Left renal cortex interstitium (tissue), 4 donors: Measurements from ENCODE around the gene UBXN7. TPM values are rescaled to one million over a fixed set of nuclear protein-coding genes. Genes with fewer than 3 reads are reported as not detected.
A peak's percentile ranks its signal among the peaks of the same experiment; 100 is the strongest.
"Not testable (repeated sequence)": the region's sequence is repeated elsewhere in the genome, so short reads cannot be mapped to it uniquely, and the experiment has no call there.

Experiments used
- DNase-seq, 4 donors: peaks; one replicate each; pipeline ENCODE4 v3.0.0-alpha.2; 2013; ENCODE audit warnings: low read depth in 4 of 4, low spot score in 2 of 4, missing footprints in 1 of 4
- polyA plus RNA-seq, 4 donors: library from polyadenylated mRNA; unstranded; fragments of 120-200 nt; gene quantifications; one replicate each; pipeline ENCODE4 v1.2.1, GENCODE V29; 2013; ENCODE audit not compliant: insufficient read length in 4 of 4

UBXN7 gene
- polyA plus RNA-seq, 4 donors: 28.0 to 37.4 (median 33.9) TPM

DNA sequence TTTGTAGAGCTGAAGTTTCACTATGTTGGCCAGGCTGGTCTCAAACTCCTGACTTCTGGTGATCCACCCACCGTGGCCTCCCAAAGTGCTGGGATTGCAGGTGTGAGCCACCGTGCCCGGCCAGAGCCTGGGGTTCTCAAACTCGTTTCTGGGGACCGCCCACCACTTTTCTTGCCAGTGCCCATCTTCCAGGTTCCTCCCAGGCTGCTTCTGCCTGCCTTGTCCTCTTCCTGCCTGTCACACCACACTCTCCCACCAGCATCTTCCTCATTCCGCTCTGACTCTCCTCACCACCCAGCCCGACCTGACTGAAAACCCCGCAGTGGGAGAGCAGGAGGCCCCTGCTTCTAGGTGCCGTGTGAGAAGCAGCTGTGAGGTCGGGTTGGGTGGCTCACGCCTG, 111.1 kb downstream of the UBXN7 start:
- no peak for DNase-seq

DNA sequence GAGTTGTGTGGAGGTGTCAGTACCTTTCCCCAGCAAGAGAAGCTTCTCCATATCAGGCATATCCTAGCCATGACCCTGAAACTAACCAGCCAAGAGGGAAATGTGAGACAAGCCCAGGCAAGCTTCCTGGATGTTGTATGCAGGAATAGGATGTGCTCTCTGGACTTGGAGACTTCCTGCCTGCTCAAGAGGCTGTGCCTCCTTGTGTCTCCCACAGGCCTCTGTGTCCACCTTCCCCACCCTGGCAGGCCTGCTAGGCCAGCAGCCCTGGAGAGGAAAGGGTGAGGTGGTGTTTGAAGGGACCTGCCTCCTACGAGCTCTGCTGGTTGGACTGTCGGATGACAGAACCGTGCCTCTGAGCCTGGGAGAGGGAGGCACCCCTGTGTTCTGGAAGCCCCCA, 112.1 kb downstream of the UBXN7 start:
- no peak for DNase-seq

- peak; percentile 63 to 86 (median 78) for DNase-seq
These were observed 114.3 kb downstream of the UBXN7 start, which contains the start of gene DYNLT2B for GRCh38 chr3:196317687-196318467. Gene DYNLT2B (minus strand): TSS chr3:196318240. CDS start chr3:196318152, 88 bp downstream.

GRCh38 chr3:196316799-196317686, 115.2 kb downstream of the UBXN7 start:
- DNase-seq: not testable (repeated sequence)

DNA sequence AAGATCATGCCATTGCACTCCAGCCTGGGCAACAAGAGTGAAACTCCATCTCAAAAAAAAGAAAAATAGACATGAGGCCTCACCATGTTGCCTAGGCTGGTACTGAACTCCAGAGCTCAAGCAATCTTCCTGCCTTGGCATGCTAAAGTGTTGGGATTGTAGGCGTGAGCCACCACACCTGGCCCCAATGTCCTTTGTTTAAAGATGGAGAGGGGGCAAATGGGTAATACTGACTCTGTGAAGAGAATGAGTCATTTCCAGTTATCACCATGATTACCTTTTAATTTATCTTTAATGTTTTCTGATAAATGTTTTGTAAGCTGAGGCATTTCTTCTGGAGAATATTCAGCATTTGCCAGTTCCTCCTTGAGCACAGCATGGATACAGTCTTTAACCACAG, 116.4 kb downstream of the UBXN7 start:
- no peak for DNase-seq

- DNase-seq: no peak
These were observed 117.6 kb downstream of the UBXN7 start for GRCh38 chr3:196314597-196314996.

- not testable (repeated sequence) for DNase-seq
These were observed 118.1 kb downstream of the UBXN7 start for GRCh38 chr3:196314086-196314485.

DNA sequence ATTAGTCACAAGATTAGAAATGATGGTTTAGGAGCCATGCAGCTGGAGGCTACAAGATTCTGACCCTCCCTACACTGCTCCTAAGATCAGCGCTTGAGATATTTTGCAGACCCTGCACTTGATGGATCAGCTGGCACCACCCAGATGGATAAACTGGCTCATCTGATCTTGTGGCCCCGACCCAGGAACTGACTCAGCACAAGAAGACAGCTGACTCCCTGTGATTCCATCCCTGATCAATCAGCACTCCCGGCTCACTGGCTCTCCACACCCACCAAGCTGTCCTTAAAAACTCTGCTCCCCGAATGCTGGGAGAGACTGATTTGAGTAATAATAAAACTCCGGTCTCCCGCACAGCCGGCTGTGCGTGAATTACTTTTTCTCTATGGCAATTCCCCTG, 129.3 kb downstream of the UBXN7 start:
- not testable (repeated sequence) for DNase-seq

- DNase-seq: not testable (repeated sequence)
These were observed 129.7 kb downstream of the UBXN7 start for GRCh38 chr3:196302551-196302950.

- no peak for DNase-seq
These were observed 133.7 kb downstream of the UBXN7 start for GRCh38 chr3:196298521-196298920.

Other genes starting within 250 kb of the UBXN7 start
- gene ZDHHC19, start 221.0 kb downstream of the UBXN7 start, polyA plus RNA-seq: under 1 TPM in 3 of 4 donors, not detected in 1; 0.22 to 0.32 (median 0.29) TPM
- 10 to 100 TPM in 3 of 4 donors, 1 to 10 TPM in 1; 7.9 to 18.0 (median 12.0) TPM for gene SLC51A, start 215.9 kb downstream of the UBXN7 start, polyA plus RNA-seq
- gene PCYT1A, start 144.7 kb downstream of the UBXN7 start, polyA plus RNA-seq: 10 to 100 TPM; 34.6 to 47.4 (median 41.2) TPM
- gene DYNLT2B, start 114.2 kb downstream of the UBXN7 start, polyA plus RNA-seq: 10 to 100 TPM; 34.6 to 44.8 (median 37.5) TPM
- gene TM4SF19, start 94.0 kb downstream of the UBXN7 start, polyA plus RNA-seq: under 1 TPM; 0.17 to 0.44 (median 0.28) TPM
- 10 to 100 TPM; 13.6 to 18.1 (median 16.0) TPM for gene RNF168, start 71.3 kb upstream of the UBXN7 start, polyA plus RNA-seq
- not detected for gene SMCO1, start 82.9 kb upstream of the UBXN7 start, polyA plus RNA-seq
- 10 to 100 TPM; 15.1 to 19.2 (median 18.0) TPM for gene WDR53, start 136.1 kb upstream of the UBXN7 start, polyA plus RNA-seq
- 10 to 100 TPM; 13.7 to 17.2 (median 15.2) TPM for gene FBXO45, start 136.2 kb upstream of the UBXN7 start, polyA plus RNA-seq
- gene NRROS, start 207.3 kb upstream of the UBXN7 start, polyA plus RNA-seq: 1 to 10 TPM; 2.4 to 4.2 (median 3.7) TPM